ENCODE measurements around the gene PIWIL4.
A peak's percentile ranks its signal among the peaks of the same experiment; 100 is the strongest.
"Not testable (repeated sequence)": the region's sequence is repeated elsewhere in the genome, so short reads cannot be mapped to it uniquely, and the experiment has no call there.

The PIWIL4 gene

GRCh38 chr11:94586546-94586945 lies 19.4 kb downstream of the PIWIL4 start:
- DNase-seq = no peak

- no peak for DNase-seq
These were observed 19.8 kb downstream of the PIWIL4 start for GRCh38 chr11:94586978-94587377.

- DNase-seq = no peak
These were observed 21.3 kb downstream of the PIWIL4 start for GRCh38 chr11:94588366-94588942.

- DNase-seq = no peak
These were observed 23.3 kb downstream of the PIWIL4 start for GRCh38 chr11:94590352-94591041.

GRCh38 chr11:94593030-94593429 lies 25.9 kb downstream of the PIWIL4 start:
- no peak for DNase-seq

GRCh38 chr11:94595076-94595475 lies 27.9 kb downstream of the PIWIL4 start:
- DNase-seq = no peak

- DNase-seq = no peak
These were observed 30.7 kb downstream of the PIWIL4 start for GRCh38 chr11:94597896-94598295.

GRCh38 chr11:94599510-94599909 lies 32.3 kb downstream of the PIWIL4 start:
- DNase-seq = no peak

GRCh38 chr11:94602430-94603372 lies 35.5 kb downstream of the PIWIL4 start:
- DNase-seq = peak; percentile 41

- no peak for DNase-seq
These were observed 36.4 kb downstream of the PIWIL4 start for GRCh38 chr11:94603587-94603986.

GRCh38 chr11:94604482-94604881 lies 37.3 kb downstream of the PIWIL4 start:
- no peak for DNase-seq

- DNase-seq = no peak
These were observed 46.0 kb downstream of the PIWIL4 start for GRCh38 chr11:94613120-94613519.

- peak; percentile 20 for DNase-seq
These were observed 56.1 kb downstream of the PIWIL4 start for GRCh38 chr11:94623120-94623735.

- DNase-seq = not testable (repeated sequence)
These were observed 58.3 kb downstream of the PIWIL4 start for GRCh38 chr11:94625422-94625821.

- not testable (repeated sequence) for DNase-seq
These were observed 59.9 kb downstream of the PIWIL4 start for GRCh38 chr11:94627003-94627560.

GRCh38 chr11:94629741-94630140 lies 62.6 kb downstream of the PIWIL4 start:
- no peak for DNase-seq

GRCh38 chr11:94630221-94630620 lies 63.1 kb downstream of the PIWIL4 start:
- DNase-seq = no peak

GRCh38 chr11:94632356-94632755 lies 65.2 kb downstream of the PIWIL4 start:
- no peak for DNase-seq

- no peak for DNase-seq
These were observed 67.9 kb downstream of the PIWIL4 start for GRCh38 chr11:94635072-94635471.

GRCh38 chr11:94636388-94636949 lies 69.3 kb downstream of the PIWIL4 start:
- no peak for DNase-seq

- DNase-seq = no peak
These were observed 71.2 kb downstream of the PIWIL4 start for GRCh38 chr11:94638301-94638901.

GRCh38 chr11:94638902-94639373 lies 71.8 kb downstream of the PIWIL4 start:
- DNase-seq = no peak

Measured in activated T-cell treated with anti-CD3 and anti-CD28 coated beads, Interleukin-2, amount 50 U/mL, for 1 hour (primary cell).